RWPE1 (cell line): Measurements from ENCODE around the gene MAN2A1.

Experiments
- CTCF ChIA-PET: fragments of 350-600 bp; sonication (Branson Sonifier 250); formaldehyde crosslinking; extraction: SDS; loops from one replicate; lab custom pipeline; 2021; lab: Yijun Ruan, JAX
- POLR2A ChIA-PET: fragments of 400-600 bp; formaldehyde crosslinking; extraction: SDS; loops from one replicate; lab custom pipeline; 2020; ENCODE audit warnings: antibody characterized with exemption; ENCODE audit not compliant: low non-redundant PET; lab: Yijun Ruan, JAX
- DNase-seq: peaks from one replicate; pipeline ENCODE4 v3.0.0; 2012; ENCODE audit warnings: low spot score
- H3K27ac ChIP-seq: fragments of 450-650 bp; 2 replicates; pipeline ENCODE4 v1.5.1; 2017
- CTCF ChIP-seq: fragments of 450-650 bp; conservative IDR thresholded peaks from 2 replicates; pipeline ENCODE4 v1.5.1; 2017; ENCODE audit warnings: low read depth, mild to moderate bottlenecking

MAN2A1 gene

GRCh38 chr5:109671136-109671535, 18.6 kb upstream of the MAN2A1 start:
- H3K27ac ChIP-seq: no peak overlapping the region
- ChIA-PET CTCF (no interaction called here), POLR2A (no interaction called here)
- DNase-seq: no peak
- no peak for TF ChIP-seq CTCF

- no peak for TF ChIP-seq CTCF
- H3K27ac ChIP-seq: no peak overlapping the region
- POLR2A ChIA-PET: no interaction called here
- CTCF ChIA-PET: no interaction called here
- DNase-seq: no peak
These were observed 15.1 kb upstream of the MAN2A1 start for GRCh38 chr5:109674596-109674995.

- CTCF ChIA-PET: no interaction called here
- no peak for DNase-seq
- TF ChIP-seq CTCF: no peak
- POLR2A ChIA-PET: no interaction called here
- H3K27ac ChIP-seq: no peak overlapping the region
These were observed 12.8 kb upstream of the MAN2A1 start for GRCh38 chr5:109676920-109677319.

- H3K27ac ChIP-seq: no peak overlapping the region
- DNase-seq: no peak
- CTCF ChIA-PET: no interaction called here
- POLR2A ChIA-PET: no interaction called here
- no peak for TF ChIP-seq CTCF
These were observed 11.3 kb upstream of the MAN2A1 start for GRCh38 chr5:109678447-109678846.

- peak; percentile 52 for DNase-seq
- ChIA-PET POLR2A (no interaction called here), CTCF (interaction anchor here (0.5 to 1.1 kb wide), 3 partner anchors 9 to 81 kb away, joined by 3 read pairs; no protein-coding TSS in a partner anchor)
- H3K27ac ChIP-seq: no peak overlapping the region
- TF ChIP-seq CTCF: no peak
These were observed 8.0 kb upstream of the MAN2A1 start for GRCh38 chr5:109681763-109682162.

- TF ChIP-seq CTCF: no peak
- no peak for DNase-seq
- POLR2A ChIA-PET: no interaction called here
- CTCF ChIA-PET: interaction anchor here (1.0 to 1.1 kb wide), 2 partner anchors 9 to 80 kb away, joined by 3 read pairs; no protein-coding TSS in a partner anchor
- H3K27ac ChIP-seq: no peak overlapping the region
These were observed 7.3 kb upstream of the MAN2A1 start for GRCh38 chr5:109682383-109682782.

GRCh38 chr5:109685916-109686315, 3.8 kb upstream of the MAN2A1 start:
- CTCF ChIA-PET: no interaction called here
- DNase-seq: no peak
- POLR2A ChIA-PET: no interaction called here
- no peak for TF ChIP-seq CTCF
- no peak overlapping the region for H3K27ac ChIP-seq
